ENCODE measurements around the gene CX3CL1. TPM values are rescaled to one million over a fixed set of nuclear protein-coding genes. Genes with fewer than 3 reads are reported as not detected.

Gene CX3CL1
- total and polyA plus RNA-seq, 2 of the 4 experiments (the other 2 are of a cell fraction), result 0.18 to 0.77 TPM

DNA sequence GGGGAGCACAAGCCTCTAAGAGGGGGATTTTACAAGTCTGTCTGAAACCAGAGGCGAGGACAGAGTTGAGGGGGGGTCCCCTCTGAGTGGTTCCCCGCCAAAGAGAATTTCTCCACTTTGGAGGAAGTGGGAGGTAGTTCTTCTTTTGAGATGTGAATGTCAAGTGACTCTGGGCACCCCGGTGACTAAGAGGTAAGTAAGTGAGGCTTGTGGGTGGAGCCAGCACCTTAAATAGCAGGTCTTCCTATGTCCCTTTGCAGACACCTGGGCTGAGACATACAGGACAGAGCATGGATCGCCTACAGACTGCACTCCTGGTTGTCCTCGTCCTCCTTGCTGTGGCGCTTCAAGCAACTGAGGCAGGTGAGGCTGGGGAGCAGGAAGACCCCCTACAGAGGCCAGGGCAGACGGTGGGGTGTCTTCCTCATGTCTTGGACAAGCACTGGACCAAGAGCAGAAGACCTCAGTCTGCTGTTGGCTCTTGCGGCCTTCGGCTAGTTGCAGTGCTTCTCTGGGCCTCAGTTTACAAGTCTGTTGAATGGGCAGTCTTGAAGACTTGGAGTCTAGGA, 13.7 kb upstream of the CX3CL1 start, which contains the start of gene CCL22:
Gene CCL22 (plus strand): TSS at position 257 of the 569 bp plus-strand sequence. CDS start 34 bp downstream, at position 291.
- Histone ChIP-seq H2AK9ac (replicated peaks; ENCODE audit: low read depth, low read length, poor library complexity) (no peak within 1 kb of the TSS), H2AFZ (replicated peaks; ENCODE audit: low read length, poor library complexity) (peak within 1 kb of the TSS; percentile 32), H3K18ac (ENCODE audit: low read depth, low read length) (no peak within 1 kb of the TSS), H2BK5ac (ENCODE audit: low read depth, low read length, poor library complexity, severe bottlenecking) (no peak within 1 kb of the TSS), H4K91ac (ENCODE audit: insufficient read depth, low read depth, low read length) (no peak within 1 kb of the TSS), H3K4me3 (ENCODE audit: insufficient read depth, low read depth, low read length) (no peak within 1 kb of the TSS), H3K4ac (ENCODE audit: low read depth, low read length) (no peak within 1 kb of the TSS), H3K23ac (ENCODE audit: low read depth, low read length) (no peak within 1 kb of the TSS), H3K4me1 (ENCODE audit: control insufficient read depth, insufficient read depth, low read length) (no peaks in the 10 kb centered on the region), H3K27ac (ENCODE audit: insufficient read depth, low read length) (no peak within 1 kb of the TSS), H3K36me3 (ENCODE audit: control insufficient read depth, insufficient read depth, low read length) (no peaks in the 10 kb centered on the region), H2BK15ac (ENCODE audit: low read depth, low read length) (no peak within 1 kb of the TSS), H3K4me2 (ENCODE audit: low read depth, low read length) (no peak within 1 kb of the TSS), H3K9me3 (ENCODE audit: control insufficient read depth, insufficient read depth, low read length) (no peaks in the 10 kb centered on the region), H3K79me1 (ENCODE audit: low read depth in 1 of 2, low read length in 2 of 2) (no peaks in the 10 kb centered on the region), H3K14ac (replicated peaks; ENCODE audit: low read depth, low read length) (no peak within 1 kb of the TSS), H3K9me1 (ENCODE audit: insufficient read depth, low read length) (no peaks in the 10 kb centered on the region), H4K20me1 (ENCODE audit: insufficient read depth, low read length) (no peaks in the 10 kb centered on the region), H2BK120ac (ENCODE audit: low read depth, low read length) (no peak within 1 kb of the TSS), H2BK20ac (ENCODE audit: low read depth, low read length) (no peak within 1 kb of the TSS), H4K5ac (ENCODE audit: low read depth, low read length) (no peak within 1 kb of the TSS), H3K27me3 (ENCODE audit: control insufficient read depth, insufficient read depth, low read length) (peaks cover 67% of the 10 kb centered on the region), H3K56ac (ENCODE audit: extremely low read depth, insufficient read depth, low read length) (no peak within 1 kb of the TSS), H3K9ac (ENCODE audit: low read depth, low read length) (no peak within 1 kb of the TSS), H4K8ac (ENCODE audit: low read depth in 2 of 2, low read length in 2 of 2) (no peak within 1 kb of the TSS), H2AK5ac (ENCODE audit: low read depth, low read length) (no peak within 1 kb of the TSS)
- intact Hi-C loops (cut with micrococcal nuclease), result no loop called here
- ChIA-PET POLR2A (ENCODE audit: unreplicated experiment) (no interaction called here), CTCF (no interaction called here)
- no TSS peak for BruUV-seq (replicated peaks)
- in situ Hi-C loops (cut with MboI; ENCODE audit: low sequenced_read_pairs), result no loop called here
- dilution Hi-C loops (cut with HindIII; ENCODE audit: low sequenced_read_pairs, unreplicated experiment), result no loop called here
- ATAC-seq (ENCODE audit: low read depth) (no peak), DNase-seq (no peak)
- TF ChIP-seq RAD21 (IDR thresholded peaks at IDR 0.05; ENCODE audit: low read length), result no peak
- no peak for TF ChIP-seq NFE2L2 (IDR thresholded peaks at IDR 0.05; ENCODE audit: low read depth, low read length)
- TF ChIP-seq, protein P1, sequence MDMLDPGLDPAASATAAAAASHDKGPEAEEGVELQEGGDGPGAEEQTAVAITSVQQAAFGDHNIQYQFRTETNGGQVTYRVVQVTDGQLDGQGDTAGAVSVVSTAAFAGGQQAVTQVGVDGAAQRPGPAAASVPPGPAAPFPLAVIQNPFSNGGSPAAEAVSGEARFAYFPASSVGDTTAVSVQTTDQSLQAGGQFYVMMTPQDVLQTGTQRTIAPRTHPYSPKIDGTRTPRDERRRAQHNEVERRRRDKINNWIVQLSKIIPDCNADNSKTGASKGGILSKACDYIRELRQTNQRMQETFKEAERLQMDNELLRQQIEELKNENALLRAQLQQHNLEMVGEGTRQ (IDR thresholded peaks at IDR 0.05; ENCODE audit: low read depth, low read length), result no peak
- TF ChIP-seq RFX5 (IDR thresholded peaks at IDR 0.05; ENCODE audit: low read depth, low read length), result no peak
- TF ChIP-seq, protein P2, sequence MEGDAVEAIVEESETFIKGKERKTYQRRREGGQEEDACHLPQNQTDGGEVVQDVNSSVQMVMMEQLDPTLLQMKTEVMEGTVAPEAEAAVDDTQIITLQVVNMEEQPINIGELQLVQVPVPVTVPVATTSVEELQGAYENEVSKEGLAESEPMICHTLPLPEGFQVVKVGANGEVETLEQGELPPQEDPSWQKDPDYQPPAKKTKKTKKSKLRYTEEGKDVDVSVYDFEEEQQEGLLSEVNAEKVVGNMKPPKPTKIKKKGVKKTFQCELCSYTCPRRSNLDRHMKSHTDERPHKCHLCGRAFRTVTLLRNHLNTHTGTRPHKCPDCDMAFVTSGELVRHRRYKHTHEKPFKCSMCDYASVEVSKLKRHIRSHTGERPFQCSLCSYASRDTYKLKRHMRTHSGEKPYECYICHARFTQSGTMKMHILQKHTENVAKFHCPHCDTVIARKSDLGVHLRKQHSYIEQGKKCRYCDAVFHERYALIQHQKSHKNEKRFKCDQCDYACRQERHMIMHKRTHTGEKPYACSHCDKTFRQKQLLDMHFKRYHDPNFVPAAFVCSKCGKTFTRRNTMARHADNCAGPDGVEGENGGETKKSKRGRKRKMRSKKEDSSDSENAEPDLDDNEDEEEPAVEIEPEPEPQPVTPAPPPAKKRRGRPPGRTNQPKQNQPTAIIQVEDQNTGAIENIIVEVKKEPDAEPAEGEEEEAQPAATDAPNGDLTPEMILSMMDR (conservative IDR thresholded peaks at IDR 0.05; ENCODE audit: low read depth, low read length), result no peak
- TF ChIP-seq POLR2A (IDR thresholded peaks at IDR 0.05; ENCODE audit: low read depth, low read length), result no peak
- TF ChIP-seq, protein P3, sequence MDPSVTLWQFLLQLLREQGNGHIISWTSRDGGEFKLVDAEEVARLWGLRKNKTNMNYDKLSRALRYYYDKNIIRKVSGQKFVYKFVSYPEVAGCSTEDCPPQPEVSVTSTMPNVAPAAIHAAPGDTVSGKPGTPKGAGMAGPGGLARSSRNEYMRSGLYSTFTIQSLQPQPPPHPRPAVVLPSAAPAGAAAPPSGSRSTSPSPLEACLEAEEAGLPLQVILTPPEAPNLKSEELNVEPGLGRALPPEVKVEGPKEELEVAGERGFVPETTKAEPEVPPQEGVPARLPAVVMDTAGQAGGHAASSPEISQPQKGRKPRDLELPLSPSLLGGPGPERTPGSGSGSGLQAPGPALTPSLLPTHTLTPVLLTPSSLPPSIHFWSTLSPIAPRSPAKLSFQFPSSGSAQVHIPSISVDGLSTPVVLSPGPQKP (IDR thresholded peaks at IDR 0.05; ENCODE audit: borderline replicate concordance, low read depth, low read length), result no peak
- no peak for TF ChIP-seq MAZ (IDR thresholded peaks at IDR 0.05; ENCODE audit: borderline replicate concordance, low read depth, low read length)
- no peak for TF ChIP-seq BHLHE40 (IDR thresholded peaks at IDR 0.05; ENCODE audit: low read depth, low read length)
- TF ChIP-seq SMC3 (IDR thresholded peaks at IDR 0.05; ENCODE audit: low read depth, low read length), result no peak
- no peak for TF ChIP-seq RCOR1 (IDR thresholded peaks at IDR 0.05; ENCODE audit: insufficient replicate concordance, low read length)
- no peak for TF ChIP-seq CHD1 (IDR thresholded peaks at IDR 0.05; ENCODE audit: low read depth, low read length)
- TF ChIP-seq MAFK (IDR thresholded peaks at IDR 0.05; ENCODE audit: low read depth, low read length), result no peak
- no peak for TF ChIP-seq CEBPB (IDR thresholded peaks at IDR 0.05; ENCODE audit: low read depth, low read length)
- no peak for TF ChIP-seq FOS (IDR thresholded peaks at IDR 0.05; ENCODE audit: low read depth, low read length)
- no peak for TF ChIP-seq MXI1 (IDR thresholded peaks at IDR 0.05; ENCODE audit: borderline replicate concordance, low read depth, low read length)
- 83% methylated on average over 5 of the region's 9 CpGs; no CpG with 5 or more reads in 1 of the 2 experiments for WGBS, 2 experiments (ENCODE audit: extremely low coverage in 2 of 2, insufficient read length in 1 of 2)
